Smooth muscle cell (in vitro differentiated cells): Measurements from ENCODE around the gene SND1. TPM values are rescaled to one million over a fixed set of nuclear protein-coding genes. Genes with fewer than 3 reads are reported as not detected.

Experiments used
- DNase-seq: peaks from one replicate; lab custom pipeline; 2025; ENCODE audit not compliant: unreplicated experiment; lab: John Stamatoyannopoulos, UW
- H2AFZ ChIP-seq: fragments of 200-600 bp; sonication (generic); 2 replicates; pipeline ENCODE4 v1.6.0; 2016; ENCODE audit warnings: antibody characterized with exemption, low read depth, mild to moderate bottlenecking
- H3F3A ChIP-seq: fragments of 200-600 bp; sonication (generic); 2 replicates; pipeline ENCODE4 v1.6.0; 2017; ENCODE audit warnings: antibody characterized with exemption, low read depth
- H3K27ac ChIP-seq: fragments of 200-600 bp; sonication (generic); 2 replicates; pipeline ENCODE4 v1.5.1; 2016; ENCODE audit warnings: low read depth, mild to moderate bottlenecking
- H3K27me3 ChIP-seq: fragments of 200-600 bp; sonication (generic); 2 replicates; pipeline ENCODE4 v1.6.1; 2016; ENCODE audit warnings: low read depth, mild to moderate bottlenecking
- H3K36me3 ChIP-seq: fragments of 200-600 bp; sonication (generic); 2 replicates; pipeline ENCODE4 v1.5.1; 2016; ENCODE audit warnings: low read depth
- H3K4me1 ChIP-seq: fragments of 200-600 bp; sonication (generic); 2 replicates; pipeline ENCODE4 v1.5.1; 2016; ENCODE audit warnings: low read depth
- H3K4me2 ChIP-seq: fragments of 200-600 bp; sonication (generic); 2 replicates; pipeline ENCODE4 v1.6.0; 2016; ENCODE audit warnings: mild to moderate bottlenecking
- H3K4me3 ChIP-seq: fragments of 200-600 bp; sonication (generic); 2 replicates; pipeline ENCODE4 v1.5.1; 2016; ENCODE audit warnings: mild to moderate bottlenecking
- H3K79me2 ChIP-seq: fragments of 200-600 bp; sonication (generic); 2 replicates; pipeline ENCODE4 v1.6.0; 2016; ENCODE audit warnings: low read depth, mild to moderate bottlenecking
- H3K9ac ChIP-seq: fragments of 200-600 bp; sonication (generic); 2 replicates; pipeline ENCODE4 v1.6.0; 2016; ENCODE audit warnings: low read depth
- H3K9me3 ChIP-seq: fragments of 200-600 bp; sonication (generic); replicated peaks from 2 replicates; pipeline ENCODE4 v1.5.1; 2016; ENCODE audit warnings: low read depth
- H4K20me1 ChIP-seq: fragments of 200-600 bp; sonication (generic); 2 replicates; pipeline ENCODE4 v1.6.0; 2016; ENCODE audit warnings: low read depth
- WGBS: methylation state at CpG from one replicate; pipeline ENCODE4 v1.1.7; 2016; ENCODE audit warnings: low lambda C conversion rate; 5-methylcytosine and 5-hydroxymethylcytosine counted together
- polyA plus RNA-seq: library from polyadenylated mRNA; unstranded; fragments of >200 nt; fragmentation: Nextera tagmentation; extraction: Ambion mirVana; gene quantifications from 2 replicates; pipeline ENCODE4 v1.2.1, GENCODE V29; 2016
- total RNA-seq: library from RNA; depleted of rRNA; stranded (reverse); fragments of >200 nt; gene quantifications from 2 replicates; pipeline ENCODE4 v1.2.3, GENCODE V29; 2014
- TF ChIP-seq, protein P1 (sequence below): fragments of 200-600 bp; sonication (generic); IDR thresholded peaks from 2 replicates; pipeline ENCODE4 v1.5.1; 2017; ENCODE audit warnings: borderline replicate concordance, mild to moderate bottlenecking, antibody characterized with exemption; ENCODE audit not compliant: insufficient read depth, poor library complexity, severe bottlenecking

Gene SND1
- total and polyA plus RNA-seq, 2 experiments from 2014 or later, result 129 to 136 TPM

DNA sequence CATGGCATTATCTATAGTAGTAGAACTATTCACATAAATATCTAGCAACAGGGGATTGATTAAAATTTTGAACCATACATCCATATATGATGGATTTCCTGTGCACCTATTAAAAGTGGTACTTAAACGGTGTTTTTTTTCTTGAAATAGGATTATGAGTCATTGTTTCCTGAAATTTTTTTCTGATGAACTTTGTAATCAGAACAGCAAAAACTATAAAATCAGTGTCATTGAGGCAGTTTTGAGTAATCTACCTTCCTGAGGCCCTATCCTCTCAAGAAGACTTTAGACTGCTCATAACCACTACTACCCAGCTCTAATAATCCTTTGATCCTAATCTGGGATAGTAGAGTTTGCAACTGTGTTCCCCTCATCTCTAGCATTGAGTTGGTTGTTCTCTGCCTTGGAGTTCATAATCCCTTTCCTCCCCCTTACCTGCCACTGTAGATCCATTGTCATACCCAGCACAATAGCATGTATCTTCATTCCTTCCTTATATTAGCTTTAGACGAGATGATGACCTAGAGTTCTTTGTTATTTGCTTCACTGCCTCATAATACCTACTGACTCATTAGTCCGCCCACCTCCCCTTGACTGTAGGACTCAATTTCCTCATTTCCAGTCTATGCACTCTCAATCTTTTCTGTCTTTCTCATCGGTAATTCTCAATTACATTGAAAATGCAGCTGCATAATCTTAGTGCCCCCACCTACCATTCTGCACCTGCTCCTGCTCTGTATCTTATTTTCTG is 245.9 kb downstream of the SND1 start:
- Histone ChIP-seq H2AFZ (no peak overlapping the region), H4K20me1 (peaks cover 100% of the 10 kb centered on the region), H3K79me2 (peaks cover 30% of the 10 kb centered on the region), H3F3A (peaks cover 8% of the 10 kb centered on the region), H3K4me3 (no peak overlapping the region), H3K9ac (no peak overlapping the region), H3K27me3 (no peaks in the 10 kb centered on the region), H3K36me3 (no peaks in the 10 kb centered on the region), H3K4me2 (no peak overlapping the region), H3K9me3 (no peaks in the 10 kb centered on the region), H3K27ac (peak overlapping the region; percentile 63), H3K4me1 (peaks cover 33% of the 10 kb centered on the region)
- TF ChIP-seq, protein P1, sequence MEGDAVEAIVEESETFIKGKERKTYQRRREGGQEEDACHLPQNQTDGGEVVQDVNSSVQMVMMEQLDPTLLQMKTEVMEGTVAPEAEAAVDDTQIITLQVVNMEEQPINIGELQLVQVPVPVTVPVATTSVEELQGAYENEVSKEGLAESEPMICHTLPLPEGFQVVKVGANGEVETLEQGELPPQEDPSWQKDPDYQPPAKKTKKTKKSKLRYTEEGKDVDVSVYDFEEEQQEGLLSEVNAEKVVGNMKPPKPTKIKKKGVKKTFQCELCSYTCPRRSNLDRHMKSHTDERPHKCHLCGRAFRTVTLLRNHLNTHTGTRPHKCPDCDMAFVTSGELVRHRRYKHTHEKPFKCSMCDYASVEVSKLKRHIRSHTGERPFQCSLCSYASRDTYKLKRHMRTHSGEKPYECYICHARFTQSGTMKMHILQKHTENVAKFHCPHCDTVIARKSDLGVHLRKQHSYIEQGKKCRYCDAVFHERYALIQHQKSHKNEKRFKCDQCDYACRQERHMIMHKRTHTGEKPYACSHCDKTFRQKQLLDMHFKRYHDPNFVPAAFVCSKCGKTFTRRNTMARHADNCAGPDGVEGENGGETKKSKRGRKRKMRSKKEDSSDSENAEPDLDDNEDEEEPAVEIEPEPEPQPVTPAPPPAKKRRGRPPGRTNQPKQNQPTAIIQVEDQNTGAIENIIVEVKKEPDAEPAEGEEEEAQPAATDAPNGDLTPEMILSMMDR, result no peak
- DNase-seq, result no peak
- WGBS, result 62% methylated on average over 4 of the region's 4 CpGs

DNA sequence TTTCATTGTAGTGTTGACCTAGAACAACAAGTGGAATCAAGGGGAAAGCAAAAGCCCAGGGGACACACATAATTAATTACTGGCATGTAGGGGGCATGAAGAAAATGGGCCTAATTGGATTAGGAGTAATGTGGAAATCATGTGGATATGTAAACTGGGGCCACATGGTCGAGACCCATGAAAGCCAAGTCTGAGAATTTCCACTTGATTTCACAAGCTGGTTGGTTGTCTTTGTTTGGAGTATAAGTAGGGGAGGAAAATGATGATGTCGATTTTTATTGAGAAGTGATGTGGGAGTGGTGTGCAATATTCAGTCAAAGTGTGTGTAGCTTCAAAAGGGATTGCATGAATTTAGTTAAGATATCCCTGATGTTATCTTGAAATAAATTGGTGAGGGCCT is 247.4 kb downstream of the SND1 start:
- H3K9ac ChIP-seq, result no peak overlapping the region
- H3K27me3 ChIP-seq, result no peaks in the 10 kb centered on the region
- H3K27ac ChIP-seq, result no peak overlapping the region
- H3K36me3 ChIP-seq, result no peaks in the 10 kb centered on the region
- no peak overlapping the region for H3K4me3 ChIP-seq
- H2AFZ ChIP-seq, result no peak overlapping the region
- no peak for DNase-seq
- H3K4me2 ChIP-seq, result no peak overlapping the region
- H3K79me2 ChIP-seq, result peaks cover 30% of the 10 kb centered on the region
- peaks cover 47% of the 10 kb centered on the region for H3K4me1 ChIP-seq
- 96% methylated on average over 2 of the region's 2 CpGs for WGBS
- H3K9me3 ChIP-seq, result no peaks in the 10 kb centered on the region
- peaks cover 100% of the 10 kb centered on the region for H4K20me1 ChIP-seq
- TF ChIP-seq, protein P1, result no peak
- peaks cover 8% of the 10 kb centered on the region for H3F3A ChIP-seq

DNA sequence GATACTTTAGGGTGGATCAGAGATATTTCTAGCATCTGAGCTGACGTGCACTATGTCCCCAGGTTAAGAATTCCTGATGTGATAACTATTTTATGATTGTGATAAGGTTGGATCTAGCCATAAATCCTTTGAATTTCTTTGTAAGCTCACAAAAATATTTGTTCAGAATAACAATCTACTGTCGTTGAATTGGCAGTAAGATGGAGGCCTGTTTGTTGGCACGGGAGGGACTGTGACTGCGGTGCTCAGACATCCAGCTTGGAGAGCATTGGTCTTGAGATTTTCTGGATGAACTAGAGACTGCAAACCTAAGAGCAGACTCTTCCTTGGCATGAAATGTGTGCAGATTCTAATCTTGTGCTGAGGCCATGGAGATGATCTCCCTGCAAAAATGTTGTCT is 248.1 kb downstream of the SND1 start:
- Histone ChIP-seq H3K4me3 (no peak overlapping the region), H3K4me2 (peak overlapping the region; percentile 31), H3K79me2 (peaks cover 30% of the 10 kb centered on the region), H3F3A (peaks cover 8% of the 10 kb centered on the region), H2AFZ (no peak overlapping the region), H3K9ac (no peak overlapping the region), H3K27me3 (no peaks in the 10 kb centered on the region), H3K4me1 (peaks cover 54% of the 10 kb centered on the region), H3K27ac (no peak overlapping the region), H3K36me3 (no peaks in the 10 kb centered on the region), H4K20me1 (peaks cover 100% of the 10 kb centered on the region), H3K9me3 (no peaks in the 10 kb centered on the region)
- TF ChIP-seq, protein P1, result no peak
- no peak for DNase-seq
- WGBS, result 65% methylated on average over 4 of the region's 4 CpGs
